H9 (cell line): ENCODE results near the gene CNOT10. TPM values are rescaled to one million over a fixed set of nuclear protein-coding genes. Genes with fewer than 3 reads are reported as not detected.

Source experiments
- DNase-seq: peaks from one replicate; pipeline ENCODE4 v3.0.0-alpha.2; 2017
- H2AFZ ChIP-seq: one replicate; pipeline ENCODE4 v1.6.1; 2013; ENCODE audit warnings: mild to moderate bottlenecking, low read length, control low read depth, moderate library complexity
- H2AK5ac ChIP-seq: 2 replicates; pipeline ENCODE4 v1.6.1; 2013; ENCODE audit warnings: low read length, control low read depth, mixed read lengths; ENCODE audit not compliant: insufficient read length
- H2BK120ac ChIP-seq: one replicate; pipeline ENCODE4 v1.6.1; 2013; ENCODE audit warnings: low read depth, mild to moderate bottlenecking, low read length, control low read depth, inconsistent platforms; ENCODE audit not compliant: poor library complexity, severe bottlenecking
- H2BK12ac ChIP-seq: 2 replicates; pipeline ENCODE4 v1.6.1; 2013; ENCODE audit warnings: low read length, control low read depth, mixed read lengths, low read depth; ENCODE audit not compliant: insufficient read length
- H2BK15ac ChIP-seq: 2 replicates; pipeline ENCODE4 v1.6.1; 2013; ENCODE audit warnings: low read depth, low read length, control low read depth
- H2BK20ac ChIP-seq: one replicate; pipeline ENCODE4 v1.6.1; 2013; ENCODE audit warnings: low read depth, mild to moderate bottlenecking, low read length, control low read depth, inconsistent platforms; ENCODE audit not compliant: poor library complexity, severe bottlenecking
- H2BK5ac ChIP-seq: 2 replicates; pipeline ENCODE4 v1.6.1; 2013; ENCODE audit warnings: low read length, control low read depth, mixed read lengths; ENCODE audit not compliant: insufficient read length
- H3K14ac ChIP-seq: 2 replicates; pipeline ENCODE4 v1.6.1; 2013; ENCODE audit warnings: low read length, control low read depth; ENCODE audit not compliant: insufficient read depth
- H3K18ac ChIP-seq: 2 replicates; pipeline ENCODE4 v1.6.1; 2013; ENCODE audit warnings: low read depth, mild to moderate bottlenecking, mixed read lengths, low read length, control low read depth; ENCODE audit not compliant: insufficient read length
- H3K23ac ChIP-seq: 2 replicates; pipeline ENCODE4 v1.6.1; 2013; ENCODE audit warnings: low read length, control low read depth, mixed read lengths, low read depth; ENCODE audit not compliant: insufficient read length
- H3K23me2 ChIP-seq: 2 replicates; pipeline ENCODE4 v1.6.1; 2013; ENCODE audit warnings: low read depth, mild to moderate bottlenecking, mixed read lengths, low read length, control low read depth; ENCODE audit not compliant: insufficient read length, poor library complexity, severe bottlenecking
- H3K27ac ChIP-seq: 2 replicates; pipeline ENCODE4 v1.5.1; 2013; ENCODE audit warnings: low read length, control low read depth, mixed read lengths, low read depth; ENCODE audit not compliant: insufficient read length
- H3K27me3 ChIP-seq: 2 replicates; pipeline ENCODE4 v1.6.1; 2013; ENCODE audit warnings: low read length, control low read depth, inconsistent platforms; ENCODE audit not compliant: insufficient read depth
- H3K4ac ChIP-seq: 2 replicates; pipeline ENCODE4 v1.6.1; 2013; ENCODE audit warnings: low read depth, mild to moderate bottlenecking, control low read depth, inconsistent platforms, low read length, moderate library complexity
- H3K4me1 ChIP-seq: 2 replicates; pipeline ENCODE4 v1.6.1; 2013; ENCODE audit warnings: low read length, control low read depth, inconsistent platforms; ENCODE audit not compliant: insufficient read depth
- H3K4me2 ChIP-seq: 2 replicates; pipeline ENCODE4 v1.6.1; 2013; ENCODE audit warnings: low read length, control low read depth, mixed read lengths; ENCODE audit not compliant: insufficient read length, insufficient read depth
- H3K56ac ChIP-seq: 2 replicates; pipeline ENCODE4 v1.6.1; 2013; ENCODE audit warnings: low read depth, mild to moderate bottlenecking, mixed read lengths, low read length, control low read depth; ENCODE audit not compliant: insufficient read length
- H3K79me1 ChIP-seq: 2 replicates; pipeline ENCODE4 v1.6.1; 2013; ENCODE audit warnings: low read depth, mild to moderate bottlenecking, moderate library complexity, low read length, control low read depth, inconsistent platforms; ENCODE audit not compliant: insufficient read depth, poor library complexity, severe bottlenecking
- H3K79me2 ChIP-seq: 2 replicates; pipeline ENCODE4 v1.6.1; 2013; ENCODE audit warnings: low read length, control low read depth, inconsistent platforms; ENCODE audit not compliant: insufficient read depth
- H3K9ac ChIP-seq: 2 replicates; pipeline ENCODE4 v1.6.1; 2013; ENCODE audit warnings: low read length, control low read depth, mixed read lengths; ENCODE audit not compliant: insufficient read length; ENCODE audit errors: extremely low read depth
- H3K9me3 ChIP-seq: one replicate; pipeline ENCODE4 v1.6.1; 2013; ENCODE audit warnings: low read depth, low read length, inconsistent platforms; ENCODE audit not compliant: control insufficient read depth
- H3T11ph ChIP-seq: one replicate; pipeline ENCODE4 v1.6.1; 2013; ENCODE audit warnings: mild to moderate bottlenecking, low read length, control low read depth, inconsistent platforms
- H4K20me1 ChIP-seq: one replicate; pipeline ENCODE4 v1.6.1; 2013; ENCODE audit not compliant: control insufficient read depth, insufficient read length, insufficient read depth
- H4K5ac ChIP-seq: 2 replicates; pipeline ENCODE4 v1.6.1; 2013; ENCODE audit warnings: low read depth, mild to moderate bottlenecking, mixed read lengths, low read length, control low read depth; ENCODE audit not compliant: insufficient read length
- H4K8ac ChIP-seq: replicated peaks from 2 replicates; pipeline ENCODE4 v1.6.1; 2013; ENCODE audit warnings: low read length, control low read depth, mixed read lengths, low read depth; ENCODE audit not compliant: insufficient read length
- H4K91ac ChIP-seq: 2 replicates; pipeline ENCODE4 v1.6.1; 2013; ENCODE audit warnings: low read depth, mild to moderate bottlenecking, moderate library complexity, mixed read lengths, low read length, control low read depth; ENCODE audit not compliant: insufficient read length
- H3K27ac Mint-ChIP-seq, 3 experiments: 2 replicates in 2 of 3; 3 replicates in 1 of 3; pipeline ENCODE4 v1.8.0; 2020 to 2021; ENCODE audit warnings: mixed read lengths in 3 of 3, mild to moderate bottlenecking in 1 of 3, moderate library complexity in 1 of 3
- H3K27me3 Mint-ChIP-seq: 2 replicates; pipeline ENCODE4 v1.8.0; 2021; ENCODE audit warnings: low read depth, mild to moderate bottlenecking, moderate library complexity, mixed read lengths
- H3K36me3 Mint-ChIP-seq, 3 experiments: 2 replicates in 2 of 3; 3 replicates in 1 of 3; pipeline ENCODE4 v1.8.0; 2020 to 2021; ENCODE audit warnings: low read depth in 3 of 3, mixed read lengths in 3 of 3; ENCODE audit not compliant: insufficient read depth in 1 of 3
- H3K4me1 Mint-ChIP-seq, 2 experiments: 2 replicates each; pipeline ENCODE4 v1.8.0; 2020; ENCODE audit warnings: mixed read lengths in 2 of 2
- H3K4me3 Mint-ChIP-seq, 2 experiments: 2 replicates in 1 of 2; 3 replicates in 1 of 2; pipeline ENCODE4 v1.8.0; 2020 to 2021; ENCODE audit warnings: mild to moderate bottlenecking in 2 of 2, mixed read lengths in 2 of 2, moderate library complexity in 1 of 2
- H3K9me3 Mint-ChIP-seq, 2 experiments: 2 replicates in 1 of 2; 3 replicates in 1 of 2; pipeline ENCODE4 v1.8.0; 2020; ENCODE audit warnings: mild to moderate bottlenecking in 2 of 2, mixed read lengths in 2 of 2, moderate library complexity in 1 of 2
- CTCF ChIP-seq: fragments of 200-600 bp; sonication (generic); conservative IDR thresholded peaks from 3 replicates; pipeline ENCODE4 v1.8.0; 2021; ENCODE audit warnings: antibody characterized with exemption, mild to moderate bottlenecking
- WGBS: extraction: QIAGEN DNeasy Blood & Tissue Kit; methylation state at CpG from one replicate; pipeline ENCODE4 v1.1.7; 2013; ENCODE audit warnings: missing lambda C conversion rate, low lambda C conversion rate, mixed read lengths; ENCODE audit not compliant: insufficient read length; ENCODE audit errors: extremely low coverage; 5-methylcytosine and 5-hydroxymethylcytosine counted together
- total RNA-seq: library from RNA; stranded (reverse); gene quantifications from 2 replicates; pipeline ENCODE4 v1.2.1, GENCODE V29; 2021

Gene CNOT10
- total RNA-seq, 1 experiment from 2014 or later: 55.4 TPM

- Mint-ChIP-seq H3K27ac (no peak overlapping the region; a peak in 1 of 7 replicates), H3K4me3 (no peak overlapping the region), H3K4me1 (peaks cover 2% of the 10 kb centered on the region in 2 experiments), H3K9me3 (no peaks in the 10 kb centered on the region), H3K36me3 (peaks cover 6 to 39% (median 26%) of the 10 kb centered on the region in 3 experiments; a peak in 5 of 7 replicates), H3K27me3 (no peaks in the 10 kb centered on the region)
- Histone ChIP-seq H3K79me1 (no peaks in the 10 kb centered on the region), H3K27me3 (no peaks in the 10 kb centered on the region), H2BK20ac (no peak overlapping the region), H3K9ac (no peak overlapping the region), H3K18ac (no peak overlapping the region), H4K91ac (no peak overlapping the region), H3T11ph (no peak overlapping the region), H3K9me3 (no peaks in the 10 kb centered on the region), H3K14ac (no peak overlapping the region), H2BK12ac (no peak overlapping the region), H4K20me1 (no peaks in the 10 kb centered on the region), H3K4me1 (no peaks in the 10 kb centered on the region), H3K4me2 (no peak overlapping the region), H4K8ac (no peak overlapping the region), H2BK15ac (no peak overlapping the region), H3K23me2 (no peaks in the 10 kb centered on the region), H2AFZ (no peak overlapping the region), H3K79me2 (no peaks in the 10 kb centered on the region; the same call in 1 of the 2 replicates), H2BK5ac (no peak overlapping the region), H2BK120ac (no peak overlapping the region), H3K27ac (no peak overlapping the region), H2AK5ac (no peak overlapping the region), H3K56ac (no peak overlapping the region), H3K23ac (no peak overlapping the region), H4K5ac (no peak overlapping the region), H3K4ac (no peak overlapping the region)
- no peak for DNase-seq
- TF ChIP-seq CTCF: no peak
- WGBS: no CpG with 5 or more reads among the region's 6 CpGs
Measured at GRCh38 chr3:32706348-32707025, 21.5 kb downstream of the CNOT10 start.
